ENCODE results near the gene FBXL5.

FBXL5 gene

DNA sequence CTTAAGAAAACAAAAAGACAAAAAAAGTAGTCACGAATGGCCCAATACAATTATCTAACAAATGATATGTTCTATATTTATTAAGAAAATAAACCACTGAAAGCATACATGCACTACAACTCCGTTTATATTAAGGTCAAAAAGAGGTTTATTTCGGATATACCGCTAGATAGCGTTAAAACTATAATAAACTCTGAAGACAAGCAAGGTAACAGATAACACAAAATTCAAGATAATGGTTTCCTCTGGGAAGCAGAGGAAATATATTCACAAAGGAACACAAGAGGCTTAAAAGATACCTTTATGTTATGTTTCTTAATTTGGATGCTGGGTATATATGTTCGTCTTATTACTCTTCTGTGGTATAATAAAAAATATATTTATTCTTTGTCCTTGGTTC is 21.7 kb upstream of the FBXL5 start:
- DNase-seq (ENCODE audit: low read depth): no peak

GRCh38 chr4:15676039-15676438 is 20.9 kb upstream of the FBXL5 start:
- no peak for DNase-seq (ENCODE audit: low read depth)

- DNase-seq (ENCODE audit: low read depth): no peak
These were observed 20.2 kb upstream of the FBXL5 start for GRCh38 chr4:15675356-15675755.

GRCh38 chr4:15674926-15675325 is 19.8 kb upstream of the FBXL5 start:
- no peak for DNase-seq (ENCODE audit: low read depth)

- DNase-seq (ENCODE audit: low read depth): no peak
These were observed 18.9 kb upstream of the FBXL5 start for GRCh38 chr4:15674046-15674445.

- DNase-seq (ENCODE audit: low read depth): no peak
These were observed 18.2 kb upstream of the FBXL5 start for GRCh38 chr4:15673337-15673736.

- no peak for DNase-seq (ENCODE audit: low read depth)
These were observed 16.9 kb upstream of the FBXL5 start for GRCh38 chr4:15672101-15672500.

DNA sequence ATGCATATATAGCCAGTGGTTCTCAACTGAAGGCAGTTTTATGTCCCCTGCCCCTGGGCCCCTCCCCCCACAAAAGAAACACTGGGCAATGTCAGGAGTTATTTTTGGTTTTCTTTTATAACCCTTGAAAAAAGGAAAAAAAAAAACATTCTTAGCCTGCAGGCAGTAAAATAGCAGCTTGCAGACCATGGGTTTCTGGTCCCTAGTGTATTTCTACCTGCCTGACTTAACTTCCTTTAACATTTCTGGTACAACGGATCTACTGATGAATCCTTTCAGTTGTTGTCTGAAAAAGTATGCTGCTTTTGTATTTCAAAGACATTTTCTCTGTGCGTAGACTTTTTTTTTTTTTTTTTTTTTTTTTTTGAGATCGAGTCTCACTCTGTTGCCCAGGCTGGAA is 15.4 kb upstream of the FBXL5 start:
- DNase-seq (ENCODE audit: low read depth): no peak

GRCh38 chr4:15668566-15669435 is 13.6 kb upstream of the FBXL5 start:
- DNase-seq (ENCODE audit: low read depth): no peak

DNA sequence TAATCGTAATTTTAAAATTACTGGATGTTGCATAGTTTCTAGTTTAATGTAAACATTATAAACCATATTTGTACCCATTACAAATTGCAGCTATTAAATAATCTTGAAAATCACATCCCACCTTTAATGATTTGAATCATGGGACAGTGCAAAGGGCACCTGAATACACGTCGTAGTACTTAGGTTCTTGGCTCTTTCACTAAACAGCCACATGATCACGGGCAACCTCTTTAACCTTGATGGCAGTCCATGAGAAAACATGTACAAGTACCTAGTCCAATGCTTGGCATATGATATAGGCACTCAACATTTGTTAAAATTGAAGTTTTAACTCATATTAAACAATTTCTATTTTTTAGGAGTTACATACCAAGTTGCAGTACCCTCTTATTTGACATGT is 11.8 kb upstream of the FBXL5 start:
- DNase-seq (ENCODE audit: low read depth): no peak

GRCh38 chr4:15665753-15666365 is 10.7 kb upstream of the FBXL5 start:
- no peak for DNase-seq (ENCODE audit: low read depth)

DNA sequence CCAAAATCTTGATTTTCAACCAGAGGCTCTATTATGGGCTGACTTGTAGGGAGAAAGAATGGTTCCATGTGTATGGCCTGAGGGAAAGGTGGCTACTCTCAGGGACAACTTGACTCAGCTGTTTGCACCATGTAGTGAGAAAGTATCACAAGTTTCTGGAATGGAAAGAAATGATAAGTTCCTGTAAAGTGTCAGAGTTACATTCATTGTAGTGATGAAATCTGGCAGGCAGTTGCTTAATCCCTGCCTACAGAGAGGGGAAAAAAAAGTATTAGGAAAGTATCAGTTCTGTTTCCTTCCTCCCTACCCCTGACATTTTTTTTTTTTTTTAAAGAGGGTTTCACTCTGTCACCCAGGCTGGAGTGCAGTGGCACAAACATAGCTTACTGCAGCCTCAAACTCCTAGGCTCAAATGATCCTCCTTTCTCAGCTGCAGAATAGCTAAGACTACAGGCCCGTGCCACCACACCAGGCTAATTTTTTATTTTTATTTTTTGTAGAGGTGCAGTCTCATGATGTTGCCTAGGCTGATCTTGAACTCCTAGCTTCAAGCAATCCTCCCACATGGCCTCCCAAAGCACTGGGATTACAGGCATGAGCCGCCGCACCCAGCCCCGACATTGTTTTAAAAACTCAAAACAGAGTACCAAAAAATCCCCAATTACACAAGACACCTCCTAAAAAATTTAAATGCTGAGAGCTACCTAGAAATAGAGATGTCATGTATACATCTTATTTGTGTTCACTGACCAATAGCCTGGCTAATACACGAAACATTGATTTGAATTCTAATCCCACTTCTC is 4.8 kb upstream of the FBXL5 start:
- DNase-seq (ENCODE audit: low read depth): no peak

DNA sequence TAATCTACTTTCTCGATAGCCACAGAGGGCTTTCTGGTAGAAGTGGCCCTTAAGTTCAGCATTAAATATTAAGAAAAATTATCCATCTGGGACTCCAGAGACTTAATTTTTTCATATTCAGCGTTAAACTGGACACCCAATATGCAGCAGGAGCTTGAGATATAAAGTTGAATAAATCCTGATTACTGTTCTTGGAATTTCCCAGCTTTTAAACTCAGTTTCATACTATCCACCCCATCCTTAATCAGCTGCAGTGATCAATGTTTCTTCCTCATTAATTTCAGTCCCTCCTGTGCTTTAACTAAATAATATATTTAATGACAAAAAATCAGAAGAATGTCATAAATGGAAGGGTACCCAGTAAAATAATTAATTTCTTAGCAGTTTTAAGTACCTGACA is 3.6 kb upstream of the FBXL5 start:
- DNase-seq (ENCODE audit: low read depth): no peak

GRCh38 chr4:15658136-15658770 is 3.1 kb upstream of the FBXL5 start:
- DNase-seq (ENCODE audit: low read depth): no peak

DNA sequence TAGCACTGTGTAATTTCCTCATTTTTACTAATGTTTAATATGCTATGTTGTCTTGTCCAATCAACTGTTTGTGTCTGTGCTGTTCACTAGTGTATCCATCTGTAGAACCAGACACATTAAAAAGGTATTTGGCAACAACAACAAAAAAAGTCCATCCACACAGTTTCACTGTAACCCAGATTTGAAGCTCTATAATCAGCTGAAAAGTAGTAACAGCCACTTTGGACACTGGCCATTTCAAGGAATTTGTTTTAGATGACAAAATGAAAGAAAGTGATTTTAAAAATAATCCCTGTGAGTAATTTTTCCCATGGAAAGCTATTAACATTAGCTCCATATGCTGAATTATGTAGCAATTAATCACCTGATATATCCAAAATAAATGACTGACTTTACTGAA is 2.2 kb upstream of the FBXL5 start:
- no peak for DNase-seq (ENCODE audit: low read depth)

DNA sequence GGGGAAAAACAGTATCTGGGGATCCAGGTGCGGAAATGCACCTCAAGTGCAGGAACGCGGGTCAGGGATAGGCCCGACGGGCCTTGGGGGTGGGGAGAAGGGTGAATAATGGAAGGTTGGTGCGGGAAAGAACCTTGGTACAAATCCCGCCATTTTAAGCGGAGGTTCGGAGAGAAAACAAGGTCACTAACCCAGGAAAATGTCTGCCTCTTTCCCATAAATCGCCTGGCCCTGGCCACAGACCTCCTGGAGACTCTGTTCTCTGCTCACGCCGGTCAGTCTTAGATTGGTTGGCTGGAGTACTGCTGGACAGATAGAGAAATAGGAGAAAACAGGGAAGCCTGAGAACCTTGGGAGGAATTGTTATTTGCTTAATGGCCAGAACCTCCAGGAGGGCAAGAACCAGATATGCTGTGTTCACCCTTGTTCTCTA is 897 bp upstream of the FBXL5 start:
- DNase-seq (ENCODE audit: low read depth): no peak

DNA sequence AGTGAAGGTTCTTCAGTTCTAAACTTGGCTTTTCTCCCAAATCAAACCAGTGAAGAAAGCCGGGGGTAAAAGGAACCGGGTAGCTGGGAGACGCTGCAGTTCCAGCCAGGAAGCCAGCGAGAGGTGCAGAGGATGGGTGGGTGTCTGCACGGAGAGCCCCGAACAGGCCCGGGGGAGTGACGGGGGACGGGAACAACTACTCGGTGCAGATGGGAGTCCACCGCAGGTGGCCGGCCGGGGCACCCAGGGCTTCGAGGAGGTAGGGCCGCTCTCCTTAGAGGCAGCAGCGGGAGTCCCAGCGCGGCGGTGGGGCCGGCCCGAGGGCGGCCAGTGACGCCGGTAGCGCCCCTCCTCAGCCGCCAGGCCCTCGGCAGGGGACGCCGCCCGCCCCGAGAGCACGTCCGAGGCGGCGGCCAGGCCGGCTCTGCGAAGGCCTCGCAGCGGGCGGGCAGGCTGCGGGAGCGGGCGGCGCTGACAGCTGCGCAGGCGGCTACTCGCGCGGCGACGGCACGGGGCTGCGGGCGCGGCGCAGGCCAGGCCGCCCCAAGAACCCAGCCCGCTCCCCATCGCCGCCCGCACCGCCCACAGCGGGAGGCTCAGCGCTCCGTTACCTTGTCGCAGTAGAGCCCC is 449 bp downstream of the FBXL5 start:
- peak; percentile 20 for DNase-seq (ENCODE audit: low read depth)

DNA sequence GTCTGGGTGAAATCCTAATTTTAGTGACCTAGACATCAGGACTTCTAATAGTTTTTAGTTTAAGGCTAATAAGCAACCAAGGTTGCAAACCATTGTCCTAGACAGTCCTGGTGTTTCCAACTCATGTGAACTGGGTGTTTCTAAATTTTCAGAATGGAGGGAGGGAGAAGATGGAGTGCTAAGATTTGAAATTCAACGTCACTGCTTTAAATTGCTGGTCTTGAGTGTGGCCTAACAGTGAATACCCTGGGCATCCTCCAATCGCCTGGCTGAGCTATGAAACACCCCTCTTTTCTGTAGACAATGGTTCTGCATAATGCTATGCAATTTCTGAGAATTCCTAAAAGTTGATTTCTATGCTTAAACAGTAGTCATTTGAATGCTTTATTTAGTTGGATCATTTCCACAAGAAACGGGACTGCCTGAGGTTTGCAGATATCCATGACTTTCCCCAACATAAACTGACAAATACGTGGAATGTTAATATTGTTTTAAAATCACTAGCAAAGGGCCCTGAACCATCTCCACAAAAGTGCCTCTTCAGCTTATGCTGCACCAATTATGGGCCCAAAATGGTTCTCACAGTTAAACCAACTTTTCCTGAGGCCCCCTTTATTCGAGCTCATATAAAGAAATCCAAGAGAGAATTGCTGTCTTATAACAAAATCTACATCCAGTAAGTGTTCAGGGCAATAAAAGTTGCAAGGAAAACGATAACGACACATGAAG is 1.1 kb downstream of the FBXL5 start:
- DNase-seq (ENCODE audit: low read depth): no peak

DNA sequence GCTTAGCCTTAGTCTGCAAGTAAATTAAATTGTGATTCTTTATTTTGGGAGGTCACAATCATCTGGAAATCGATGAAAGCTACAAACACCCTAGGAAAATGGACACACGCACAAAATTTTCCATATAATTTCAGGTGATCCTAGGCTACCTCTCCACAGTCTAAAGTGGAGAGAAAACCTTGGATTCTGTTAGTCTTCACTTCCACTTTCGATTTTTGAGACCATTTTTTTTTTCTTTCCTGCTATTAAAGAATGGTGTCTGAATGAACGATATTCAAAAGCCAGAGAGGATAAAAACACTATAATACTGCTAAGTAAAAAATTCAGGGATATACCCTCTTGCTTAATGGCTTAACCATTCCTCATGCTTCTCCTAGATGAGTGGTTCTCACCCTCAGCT is 1.7 kb downstream of the FBXL5 start:
- no peak for DNase-seq (ENCODE audit: low read depth)

DNA sequence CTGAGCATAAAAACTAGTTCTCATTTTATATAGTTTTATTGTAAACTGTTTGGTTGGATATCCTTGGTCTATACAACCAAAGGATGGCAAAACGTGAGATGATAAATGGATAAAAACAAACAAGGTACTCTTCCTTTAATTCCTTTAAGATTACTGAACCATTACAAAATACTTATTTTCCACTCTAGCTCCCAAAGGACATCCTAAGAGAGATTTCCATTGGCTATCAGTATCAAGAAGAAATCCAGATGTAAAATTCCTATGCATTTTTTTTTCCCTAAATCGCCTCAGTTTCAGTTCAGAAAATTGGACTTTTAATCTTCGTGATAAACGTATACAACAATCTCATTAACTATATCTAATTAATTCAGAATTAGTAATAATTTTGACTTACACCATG is 2.3 kb downstream of the FBXL5 start:
- no peak for DNase-seq (ENCODE audit: low read depth)

GRCh38 chr4:15652191-15652590 is 3.0 kb downstream of the FBXL5 start:
- DNase-seq (ENCODE audit: low read depth): no peak

Data from stimulated activated CD8-positive, alpha-beta memory T cell treated with anti-CD3 and anti-CD28 coated beads, Interleukin-15, amount 100 ng/mL, for 24 hours (primary cell).